Activated CD4-positive, CD25-positive, alpha-beta regulatory T cell (primary cell): ENCODE data around the gene RAPGEF6.
"Not testable (repeated sequence)": the region's sequence is repeated elsewhere in the genome, so short reads cannot be mapped to it uniquely, and the experiment has no call there.

Experiments used
- DNase-seq, 4 experiments: peaks; one replicate each; lab custom pipeline; 2025; lab: John Stamatoyannopoulos, UW

RAPGEF6 gene

GRCh38 chr5:131423056-131423455 lies 212.0 kb downstream of the RAPGEF6 start:
- DNase-seq, result no peak

- DNase-seq, result no peak
These were observed 215.2 kb downstream of the RAPGEF6 start for GRCh38 chr5:131419877-131420276.

DNA sequence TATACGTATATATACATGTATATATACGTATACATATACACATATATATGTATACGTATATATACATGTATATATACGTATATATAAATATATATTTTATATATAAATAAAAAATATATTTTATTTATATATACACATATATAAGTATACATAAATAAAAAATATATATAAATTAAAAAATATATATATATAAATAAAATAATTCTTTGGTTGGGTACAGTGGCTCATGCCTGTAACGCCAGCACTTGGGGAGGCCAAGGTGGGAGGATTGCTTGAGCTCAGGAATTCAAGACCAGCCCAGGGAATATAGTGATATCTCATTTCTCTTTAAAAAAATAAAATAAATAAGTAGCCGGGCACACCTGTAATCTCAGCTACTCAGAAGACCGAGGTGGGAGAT lies 216.2 kb downstream of the RAPGEF6 start:
- no peak for DNase-seq

DNA sequence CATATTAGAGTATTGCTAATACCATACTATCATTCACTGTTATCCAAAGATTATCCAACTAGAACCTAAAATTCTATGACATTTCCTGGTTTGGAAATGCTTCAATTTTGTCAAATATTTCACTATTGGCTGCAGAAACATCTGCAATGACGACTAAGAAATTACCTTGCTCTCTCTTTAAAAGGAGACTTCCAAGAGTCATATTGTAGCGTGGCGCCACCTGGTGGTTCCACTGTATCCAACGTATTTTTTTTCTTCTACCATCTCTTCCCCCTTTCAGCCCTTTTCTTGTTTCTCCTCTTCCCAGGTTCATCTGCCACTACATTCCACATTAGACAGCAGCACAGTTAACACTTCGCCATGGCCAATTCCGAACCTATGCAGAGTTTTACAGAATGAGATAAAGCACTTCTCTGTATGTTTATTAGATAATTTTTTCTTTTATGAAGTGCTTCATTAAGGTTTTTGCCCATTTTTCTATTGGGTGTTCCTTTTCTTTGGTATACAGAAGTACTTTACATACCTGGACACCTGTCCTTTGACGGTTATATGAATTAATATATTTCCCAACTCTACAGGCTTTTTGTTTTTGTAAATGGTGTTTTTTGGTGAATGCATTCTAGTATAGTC lies 217.7 kb downstream of the RAPGEF6 start:
- DNase-seq, result peak; percentile 63 to 79 (median 66)

GRCh38 chr5:131416729-131417128 lies 218.3 kb downstream of the RAPGEF6 start:
- DNase-seq, result no peak

DNA sequence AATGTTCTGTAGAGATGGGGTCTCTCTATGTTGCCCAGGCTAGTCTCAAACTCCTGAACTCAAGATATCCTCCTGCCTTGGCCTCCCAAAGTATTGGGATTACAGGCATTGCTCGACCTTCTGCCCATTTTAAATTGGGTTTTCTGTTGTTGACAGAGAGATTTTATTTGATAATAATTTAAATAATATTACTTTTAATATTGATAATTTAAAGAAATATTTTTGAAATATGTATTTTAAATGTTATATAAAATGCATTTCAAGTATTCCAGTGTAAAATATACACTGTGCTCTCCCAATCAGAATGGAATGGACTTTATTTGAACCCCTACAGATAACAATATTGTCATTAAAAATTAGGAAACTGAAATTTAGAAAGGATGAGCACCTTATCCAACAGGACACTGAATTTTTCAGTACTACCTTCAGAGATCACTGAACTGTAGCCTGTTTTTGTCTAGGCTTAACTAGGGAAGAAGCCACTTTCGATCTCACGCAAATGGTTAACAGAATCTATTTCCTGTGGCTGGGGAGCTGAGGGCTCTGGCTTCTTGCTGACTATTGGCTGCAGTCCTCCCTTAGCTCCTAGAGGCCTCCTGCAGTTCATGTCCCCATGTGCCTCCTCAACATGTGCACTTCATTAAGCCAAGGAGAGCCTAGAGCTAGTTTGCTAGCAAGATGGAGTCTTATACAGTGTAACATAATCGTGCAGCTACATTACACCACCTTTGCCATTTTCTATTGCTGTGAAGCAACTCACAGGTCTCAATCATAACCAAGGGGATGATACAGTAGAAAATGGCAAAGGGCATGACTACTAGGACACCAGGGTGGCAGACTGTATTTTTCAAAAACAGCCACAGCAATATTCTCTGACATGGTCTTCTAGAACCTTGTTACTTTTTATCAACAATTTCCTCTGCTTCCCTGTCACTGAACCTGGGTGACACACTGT lies 221.1 kb downstream of the RAPGEF6 start:
- DNase-seq, result no peak

GRCh38 chr5:131406975-131407638 lies 227.9 kb downstream of the RAPGEF6 start:
- DNase-seq, result no peak

GRCh38 chr5:131406076-131406475 lies 229.0 kb downstream of the RAPGEF6 start:
- no peak for DNase-seq

GRCh38 chr5:131405674-131406073 lies 229.4 kb downstream of the RAPGEF6 start:
- no peak for DNase-seq

DNA sequence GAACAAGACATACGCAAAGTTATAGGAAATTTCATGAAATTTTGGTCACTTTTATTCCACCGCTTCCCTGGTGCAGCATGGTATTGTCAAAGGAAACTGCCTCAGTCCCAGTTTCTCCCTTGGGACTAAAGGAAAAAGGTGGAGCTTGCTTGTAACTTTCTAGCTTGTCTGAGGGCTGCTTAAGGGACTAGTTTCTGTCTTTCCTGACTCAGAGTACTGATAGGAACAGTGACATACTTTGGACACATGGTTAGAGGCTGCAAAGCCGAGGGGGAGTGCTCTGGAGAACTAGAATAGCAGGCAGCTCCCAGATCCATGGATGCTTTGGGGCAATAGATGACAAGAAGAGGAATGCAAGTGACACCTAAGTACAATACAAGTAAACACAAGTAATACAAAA lies 234.4 kb downstream of the RAPGEF6 start:
- no peak for DNase-seq

DNA sequence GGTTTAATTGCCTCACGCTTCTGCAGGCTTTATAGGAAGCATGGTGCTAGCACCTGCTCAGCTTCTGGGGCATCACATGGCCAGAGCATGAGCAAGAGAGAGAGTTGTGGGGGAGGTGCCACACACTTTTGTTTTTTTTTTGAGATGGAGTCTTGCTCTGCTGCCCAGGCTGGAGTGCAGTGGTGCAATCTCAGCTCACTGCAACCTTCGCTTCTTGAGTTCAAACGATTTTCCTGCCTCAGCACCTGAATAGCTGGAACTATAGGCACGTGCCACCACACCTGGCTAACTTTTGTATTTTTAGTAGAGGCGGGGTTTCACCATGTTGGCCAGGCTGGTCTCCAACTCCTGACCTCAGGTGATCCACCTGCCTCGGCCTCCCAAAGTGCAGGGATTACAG lies 236.0 kb downstream of the RAPGEF6 start:
- DNase-seq, result not testable (repeated sequence)

DNA sequence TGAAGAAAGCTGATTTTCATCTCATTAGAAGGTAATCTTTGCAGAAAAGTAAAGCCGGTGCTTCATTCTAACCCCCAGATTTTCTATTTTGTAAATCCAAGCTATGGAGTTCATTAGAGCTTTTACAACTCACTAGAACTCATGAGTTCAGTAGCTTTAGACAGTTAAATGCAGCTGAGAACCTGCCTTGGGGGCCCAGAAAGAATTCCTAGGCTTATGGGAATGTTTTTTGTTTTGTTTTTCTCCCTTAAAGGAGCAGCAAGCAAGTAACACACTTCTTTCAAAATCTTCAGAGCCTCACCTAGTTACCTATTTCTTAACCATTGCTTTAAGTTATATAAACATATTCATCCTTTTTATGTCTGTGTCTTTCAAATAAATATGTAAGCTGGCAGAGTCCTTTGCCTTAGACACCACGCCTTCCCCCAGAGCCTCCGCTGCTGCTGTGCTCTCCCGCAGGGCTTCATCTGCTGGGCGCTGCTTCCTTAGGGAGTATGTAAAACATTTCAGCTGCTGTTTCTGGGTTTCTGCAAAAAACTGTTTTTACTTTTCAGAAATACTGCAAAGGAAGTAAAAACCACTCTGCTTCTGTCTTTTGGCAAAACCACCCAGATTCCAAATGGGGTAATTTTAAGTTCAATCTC lies 238.3 kb downstream of the RAPGEF6 start:
- DNase-seq, result no peak

DNA sequence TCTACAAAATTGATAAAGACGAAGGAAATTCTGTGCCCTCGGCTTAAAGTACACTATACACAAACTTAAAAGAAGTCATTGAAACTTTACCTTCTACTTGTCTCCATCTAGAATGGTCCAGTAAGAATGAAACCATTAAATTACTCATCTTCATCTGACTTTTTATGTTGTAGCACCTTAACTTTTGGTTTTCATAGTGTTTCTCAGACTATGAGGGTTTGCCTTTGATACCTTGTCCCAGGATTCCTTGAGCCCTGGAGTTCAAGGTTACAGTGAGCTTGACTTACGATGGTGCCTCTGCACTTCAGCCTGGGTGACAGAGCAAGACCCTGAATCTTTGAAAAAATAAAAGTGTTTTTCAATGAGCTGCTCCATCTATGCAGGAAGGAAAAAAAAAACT lies 239.0 kb downstream of the RAPGEF6 start:
- no peak for DNase-seq

GRCh38 chr5:131394128-131394527 lies 240.9 kb downstream of the RAPGEF6 start:
- no peak for DNase-seq

- DNase-seq, result no peak
These were observed 241.5 kb downstream of the RAPGEF6 start for GRCh38 chr5:131393498-131393968.

GRCh38 chr5:131392466-131393095 lies 242.4 kb downstream of the RAPGEF6 start:
- no peak for DNase-seq

- no peak for DNase-seq
These were observed 245.2 kb downstream of the RAPGEF6 start for GRCh38 chr5:131389869-131390265.

- no peak for DNase-seq
These were observed 245.7 kb downstream of the RAPGEF6 start for GRCh38 chr5:131389096-131389868.

DNA sequence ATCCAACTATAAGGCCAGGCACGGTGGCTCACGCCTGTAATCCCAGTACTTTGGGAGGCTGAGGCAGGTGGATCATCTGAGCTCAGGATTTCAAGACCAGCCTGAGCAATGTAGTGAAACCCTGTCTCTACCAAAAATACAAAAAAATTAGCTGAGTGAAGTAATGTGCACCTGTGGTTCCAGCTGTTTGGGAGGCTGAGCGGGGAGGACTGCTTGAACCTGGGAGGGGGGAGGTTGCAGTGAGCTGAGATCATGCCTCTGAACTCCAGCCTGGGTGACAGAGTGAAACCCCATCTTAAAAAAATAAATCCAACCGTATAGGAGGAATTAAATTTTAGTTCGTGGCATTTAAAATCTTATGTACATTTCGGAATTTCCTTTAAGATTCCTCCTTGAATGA lies 247.8 kb downstream of the RAPGEF6 start:
- DNase-seq, result no peak

DNA sequence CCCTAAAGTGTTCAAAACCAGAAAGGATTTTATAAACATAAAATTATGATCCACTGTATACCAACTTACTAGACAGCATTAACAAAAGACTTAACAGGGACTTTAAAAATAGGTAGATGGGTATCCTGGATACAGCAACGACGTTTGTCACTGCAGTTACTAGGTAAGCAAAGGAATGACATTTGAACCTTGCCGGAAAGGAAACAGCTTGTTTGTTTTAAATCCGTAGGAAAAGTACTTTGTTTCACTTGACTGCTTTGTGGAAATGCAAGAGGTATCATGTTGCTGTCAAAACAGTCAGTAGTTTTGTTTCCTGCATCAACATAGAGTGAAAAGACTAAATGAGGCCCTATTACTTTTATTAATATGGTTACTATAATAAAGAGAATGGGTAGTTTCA lies 248.2 kb downstream of the RAPGEF6 start:
- DNase-seq, result no peak

DNA sequence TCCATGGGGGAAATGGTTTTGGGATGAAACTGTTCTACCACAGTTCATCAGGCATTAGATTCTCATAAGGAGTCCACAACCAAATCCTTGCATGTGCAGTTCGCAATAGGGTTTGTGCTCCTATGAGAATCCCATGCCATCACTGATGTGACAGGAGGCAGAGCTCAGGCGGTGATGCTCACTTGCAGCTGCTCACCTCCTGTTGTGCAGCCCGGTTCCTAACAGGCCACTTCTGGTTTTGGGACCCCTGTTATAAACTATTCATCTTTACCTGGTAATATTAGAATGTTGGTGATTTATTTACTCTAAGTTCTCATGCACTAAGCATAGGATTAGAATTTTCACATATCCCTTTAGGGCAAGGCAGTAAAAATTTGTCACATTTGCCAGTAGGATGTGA lies 248.9 kb downstream of the RAPGEF6 start:
- no peak for DNase-seq
